Endothelial cell of umbilical vein (primary cell): ENCODE data around the gene DENND1B. TPM values are rescaled to one million over a fixed set of nuclear protein-coding genes. Genes with fewer than 3 reads are reported as not detected.

Source experiments
- BruUV-seq: library from RNA; stranded (reverse); fragments of 400-500 nt; replicated peaks from 2 replicates; lab custom pipeline; 2021; lab: Mats Ljungman, UMichigan
- CTCF ChIA-PET: fragments of 300-600, 350-600 bp; sonication (Branson Sonifier 250); formaldehyde crosslinking; loops from one replicate; lab custom pipeline; 2021; ENCODE audit warnings: antibody characterized with exemption, inconsistent platforms; lab: Charles Lee
- POLR2A ChIA-PET: fragments of 300-600, 350-600 bp; sonication (Branson Sonifier 250); formaldehyde crosslinking; loops from one replicate; lab custom pipeline; 2021; ENCODE audit warnings: antibody characterized with exemption, inconsistent platforms; lab: Charles Lee
- DNase-seq: peaks from one replicate; pipeline ENCODE4 v3.0.0-alpha.2; 2011; ENCODE audit warnings: low read depth, low spot score
- FAIRE-seq: peaks from 2 replicates; lab custom pipeline; 2011; peaks lifted over from hg19 to GRCh38; lab: Jason Lieb, UNC
- H2AFZ ChIP-seq: 2 replicates; pipeline ENCODE4 v1.6.0; 2012; ENCODE audit warnings: low read depth, low read length, control low read depth, inconsistent platforms
- H3K27ac ChIP-seq: 2 replicates; pipeline ENCODE4 v1.5.1; 2011; ENCODE audit warnings: low read depth, mild to moderate bottlenecking, control low read depth, low read length, moderate library complexity; ENCODE audit not compliant: insufficient read depth
- H3K27me3 ChIP-seq, 2 experiments: 2 replicates each; pipeline versions ENCODE4 v1.6.0 to v1.6.1; 2011; ENCODE audit warnings: low read length in 2 of 2, mixed read lengths in 1 of 2; ENCODE audit not compliant: control insufficient read depth in 2 of 2, insufficient read depth in 2 of 2
- H3K36me3 ChIP-seq, 2 experiments: 2 replicates in 1 of 2; 3 replicates in 1 of 2; pipeline ENCODE4 v1.5.1; 2011; ENCODE audit warnings: low read length in 2 of 2, mild to moderate bottlenecking in 1 of 2, moderate library complexity in 1 of 2; ENCODE audit not compliant: control insufficient read depth in 2 of 2, insufficient read depth in 2 of 2; ENCODE audit errors: extremely low read depth in 1 of 2
- H3K4me1 ChIP-seq: 3 replicates; pipeline ENCODE4 v1.5.1; 2011; ENCODE audit warnings: mild to moderate bottlenecking, low read length; ENCODE audit not compliant: control insufficient read depth, insufficient read depth; ENCODE audit errors: extremely low read depth
- H3K4me2 ChIP-seq: 2 replicates; pipeline ENCODE4 v1.6.1; 2011; ENCODE audit warnings: low read length, control low read depth, mixed read lengths; ENCODE audit not compliant: insufficient read depth
- H3K4me3 ChIP-seq, 3 experiments: fragments of 200-600 bp in 1 of 3; sonication (generic), shearing (Covaris generic) in 1 of 3; replicated peaks in 1 of 3; 2 replicates each; pipeline ENCODE4 v1.5.1; 2011 to 2016; ENCODE audit warnings: control low read depth in 3 of 3, low read length in 3 of 3, mild to moderate bottlenecking in 2 of 3, inconsistent platforms in 1 of 3, low read depth in 1 of 3, moderate library complexity in 1 of 3; ENCODE audit not compliant: insufficient read depth in 1 of 3
- H3K79me2 ChIP-seq: 2 replicates; pipeline ENCODE4 v1.6.0; 2012; ENCODE audit warnings: low read length, inconsistent platforms; ENCODE audit not compliant: control insufficient read depth, insufficient read depth
- H3K9ac ChIP-seq: replicated peaks from 2 replicates; pipeline ENCODE3; 2011; ENCODE audit warnings: low read length, control low read depth; ENCODE audit not compliant: insufficient read depth; ENCODE audit errors: extremely low read depth
- H3K9me1 ChIP-seq: replicated peaks from 3 replicates; pipeline ENCODE4 v1.6.0; 2011; ENCODE audit warnings: mild to moderate bottlenecking, low read length; ENCODE audit not compliant: control insufficient read depth, insufficient read depth; ENCODE audit errors: extremely low read depth
- H3K9me3 ChIP-seq: replicated peaks from 2 replicates; pipeline ENCODE4 v1.5.1; 2012; ENCODE audit warnings: low read length, inconsistent platforms; ENCODE audit not compliant: control insufficient read depth, insufficient read depth
- H4K20me1 ChIP-seq: replicated peaks from 2 replicates; pipeline ENCODE3; 2011; ENCODE audit warnings: mild to moderate bottlenecking, low read length; ENCODE audit not compliant: control insufficient read depth, insufficient read depth; ENCODE audit errors: extremely low read depth
- EZH2 ChIP-seq: IDR thresholded peaks from 2 replicates; pipeline ENCODE4 v1.6.1; 2012; ENCODE audit warnings: borderline replicate concordance, low read depth, mild to moderate bottlenecking, moderate library complexity, low read length, inconsistent platforms; ENCODE audit not compliant: severe bottlenecking
- FOS ChIP-seq: IDR thresholded peaks from 2 replicates; pipeline ENCODE4 v1.6.1; 2011; ENCODE audit warnings: mild to moderate bottlenecking, low read length, moderate library complexity, borderline replicate concordance; ENCODE audit not compliant: insufficient read depth
- GATA2 ChIP-seq: IDR thresholded peaks from 2 replicates; pipeline ENCODE4 v1.7.0; 2011; ENCODE audit warnings: low read depth, mild to moderate bottlenecking, moderate library complexity, mixed read lengths, low read length; ENCODE audit not compliant: insufficient read length, insufficient read depth
- JUN ChIP-seq: IDR thresholded peaks from 2 replicates; pipeline ENCODE4 v1.6.1; 2011; ENCODE audit warnings: borderline replicate concordance, low read depth; ENCODE audit not compliant: insufficient read length, insufficient read depth
- MYC ChIP-seq: IDR thresholded peaks from one replicate; pipeline ENCODE4 v1.6.1; 2011; ENCODE audit warnings: mild to moderate bottlenecking, low read depth, low read length
- POLR2A ChIP-seq: IDR thresholded peaks from 2 replicates; pipeline ENCODE4 v1.6.1; 2012; ENCODE audit warnings: low read depth, mild to moderate bottlenecking, control low read depth, low read length
- POLR2AphosphoS5 ChIP-seq: IDR thresholded peaks from 2 replicates; pipeline ENCODE4 v1.6.1; 2012; ENCODE audit warnings: low read depth, mild to moderate bottlenecking, control low read depth, low read length, moderate library complexity; ENCODE audit not compliant: insufficient read depth
- dilution Hi-C: fragments of 300-500 bp; cut with MboI; formaldehyde crosslinking; loops from one replicate; pipeline ENCODE4 v1.15.0; 2019; ENCODE audit warnings: low sequenced_read_pairs; ENCODE audit not compliant: extremely low pct_ligation_motif_present
- intact Hi-C: fragments of 100-400 bp; cut with micrococcal nuclease; formaldehyde crosslinking; loops from one replicate; pipeline ENCODE4 v1.10.0; 2022
- polyA plus RNA-seq, 4 experiments: library from polyadenylated mRNA; depleted of rRNA in 3 of 4; stranded (reverse) in 3 of 4; unstranded in 1 of 4; fragments of >200 nt; gene quantifications; 2 replicates each; pipeline versions ENCODE4 v1.2.1 to v1.2.3, GENCODE V29; 2011 to 2012; ENCODE audit warnings: missing spikeins in 1 of 4
- total RNA-seq: library from RNA; stranded (reverse); gene quantifications from 2 replicates; pipeline ENCODE4 v1.2.3, GENCODE V29; 2021
- TF ChIP-seq, protein P1 (sequence below): IDR thresholded peaks from 2 replicates; pipeline ENCODE4 v1.6.1; 2011; ENCODE audit not compliant: insufficient read depth, insufficient read length
- TF ChIP-seq, protein P2 (sequence below), 2 donors: IDR thresholded peaks; 1 replicate in 1 of 2; 2 replicates in 1 of 2; pipeline ENCODE4 v1.5.1; 2011; ENCODE audit warnings: low read length in 2 of 2, mild to moderate bottlenecking in 2 of 2, moderate library complexity in 2 of 2, control low read depth in 1 of 2, inconsistent platforms in 1 of 2, low read depth in 1 of 2; ENCODE audit not compliant: insufficient read depth in 1 of 2; ENCODE audit errors: extremely low read depth in 1 of 2

Gene DENND1B
- total and polyA plus RNA-seq, 2 donors (not counting 3 experiments of a cell fraction or from before 2014, with no cell fraction given) = 0.97 to 3.3 TPM

DNA sequence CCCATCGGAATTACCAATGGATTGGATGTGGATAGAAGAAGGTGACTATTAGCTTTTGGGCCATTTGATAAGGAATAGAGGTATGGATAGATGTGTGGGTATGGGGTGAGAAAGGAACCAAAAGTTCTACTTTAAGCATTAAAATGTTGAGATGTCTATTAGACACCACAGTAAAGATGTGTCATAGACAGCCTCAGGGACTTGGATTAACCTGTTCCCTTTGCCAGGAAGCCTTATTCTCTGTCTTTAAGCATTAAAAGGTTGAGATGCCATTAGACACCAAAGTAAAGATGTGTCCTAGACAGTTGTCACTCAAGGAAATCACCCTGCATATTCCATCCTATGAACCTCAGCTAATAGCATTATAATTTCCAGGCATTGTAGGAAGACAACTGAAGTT is 11.0 kb upstream of the DENND1B start:
- no peak overlapping the region for H3K4me3 ChIP-seq
- no peak for DNase-seq
- no peak overlapping the region for H2AFZ ChIP-seq
- H3K9me3 ChIP-seq = no peaks in the 10 kb centered on the region
- no peak overlapping the region for H3K27ac ChIP-seq
- ChIA-PET CTCF (no interaction called here), POLR2A (no interaction called here)
- H3K27me3 ChIP-seq = no peaks in the 10 kb centered on the region
- no peak overlapping the region for H3K9ac ChIP-seq
- no peaks in the 10 kb centered on the region for H3K36me3 ChIP-seq
- no peaks in the 10 kb centered on the region for H3K79me2 ChIP-seq
- intact Hi-C loops (no loop called here), dilution Hi-C loops (no loop called here)
- H4K20me1 ChIP-seq = no peaks in the 10 kb centered on the region
- no peak overlapping the region for H3K4me2 ChIP-seq
- H3K4me1 ChIP-seq = no peaks in the 10 kb centered on the region
- TF ChIP-seq EZH2 (no peak), JUN (no peak), GATA2 (no peak), POLR2AphosphoS5 (no peak), FOS (no peak), MYC (no peak), POLR2A (no peak)
- TF ChIP-seq, protein P1, sequence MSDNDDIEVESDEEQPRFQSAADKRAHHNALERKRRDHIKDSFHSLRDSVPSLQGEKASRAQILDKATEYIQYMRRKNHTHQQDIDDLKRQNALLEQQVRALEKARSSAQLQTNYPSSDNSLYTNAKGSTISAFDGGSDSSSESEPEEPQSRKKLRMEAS = no peak
- TF ChIP-seq, protein P2, sequence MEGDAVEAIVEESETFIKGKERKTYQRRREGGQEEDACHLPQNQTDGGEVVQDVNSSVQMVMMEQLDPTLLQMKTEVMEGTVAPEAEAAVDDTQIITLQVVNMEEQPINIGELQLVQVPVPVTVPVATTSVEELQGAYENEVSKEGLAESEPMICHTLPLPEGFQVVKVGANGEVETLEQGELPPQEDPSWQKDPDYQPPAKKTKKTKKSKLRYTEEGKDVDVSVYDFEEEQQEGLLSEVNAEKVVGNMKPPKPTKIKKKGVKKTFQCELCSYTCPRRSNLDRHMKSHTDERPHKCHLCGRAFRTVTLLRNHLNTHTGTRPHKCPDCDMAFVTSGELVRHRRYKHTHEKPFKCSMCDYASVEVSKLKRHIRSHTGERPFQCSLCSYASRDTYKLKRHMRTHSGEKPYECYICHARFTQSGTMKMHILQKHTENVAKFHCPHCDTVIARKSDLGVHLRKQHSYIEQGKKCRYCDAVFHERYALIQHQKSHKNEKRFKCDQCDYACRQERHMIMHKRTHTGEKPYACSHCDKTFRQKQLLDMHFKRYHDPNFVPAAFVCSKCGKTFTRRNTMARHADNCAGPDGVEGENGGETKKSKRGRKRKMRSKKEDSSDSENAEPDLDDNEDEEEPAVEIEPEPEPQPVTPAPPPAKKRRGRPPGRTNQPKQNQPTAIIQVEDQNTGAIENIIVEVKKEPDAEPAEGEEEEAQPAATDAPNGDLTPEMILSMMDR (IDR thresholded peaks at IDR 0.05; ENCODE audit: extremely low read depth in 1 of 2, insufficient read depth in 1 of 2, low read depth in 1 of 2, low read length in 2 of 2) = no peak
- no peaks in the 10 kb centered on the region for H3K9me1 ChIP-seq
- BruUV-seq = no TSS peak
- FAIRE-seq = no peak
